ENCODE data around the gene PAX6.

Gene PAX6

DNA sequence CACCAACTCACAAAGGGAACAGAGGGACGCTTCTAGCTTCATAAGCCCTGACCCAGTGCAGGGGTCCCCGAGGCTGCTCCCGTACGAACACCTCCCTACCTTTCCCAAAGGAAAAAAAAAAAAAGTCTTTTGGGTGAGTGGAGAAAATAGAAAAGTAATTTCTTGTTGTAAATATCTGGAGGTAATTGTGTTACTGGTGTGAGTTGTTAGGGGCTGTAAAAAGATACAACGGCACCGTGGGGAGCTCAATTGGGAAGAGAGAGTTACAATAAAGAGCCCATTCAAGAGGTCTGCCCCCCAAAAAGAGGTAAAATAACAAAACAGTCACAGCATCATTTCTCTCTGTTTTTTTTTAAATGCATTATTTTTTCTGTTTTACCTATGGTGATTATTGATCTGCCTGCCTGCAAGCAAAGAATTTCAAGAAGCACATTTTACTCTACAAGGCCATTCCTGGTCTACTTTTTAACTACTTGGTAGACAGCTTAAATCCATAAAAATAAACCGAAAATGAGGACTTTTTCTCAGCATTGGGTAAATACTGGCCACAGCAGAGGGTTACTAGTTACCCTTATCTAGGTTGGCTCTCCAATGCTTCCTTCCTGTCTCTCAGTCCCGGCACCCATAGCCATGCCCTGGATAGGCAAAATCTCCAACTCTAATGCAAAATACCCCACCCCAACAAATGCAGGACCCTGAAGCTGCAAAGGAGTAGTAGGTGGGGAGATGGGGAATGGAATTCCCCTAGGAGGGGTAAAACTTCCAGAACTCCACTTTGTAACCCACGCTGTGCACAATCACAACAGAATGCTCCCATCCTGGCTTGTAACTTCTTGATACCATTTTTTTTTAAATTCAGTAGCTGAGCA is 3.1 kb downstream of the PAX6 start:
- DNase-seq (ENCODE audit: low read depth) = no peak

- DNase-seq (ENCODE audit: low read depth) = no peak
These were observed 4.0 kb downstream of the PAX6 start for GRCh38 chr11:31806928-31807798.

GRCh38 chr11:31806186-31806927 is 4.8 kb downstream of the PAX6 start:
- DNase-seq (ENCODE audit: low read depth) = no peak

DNA sequence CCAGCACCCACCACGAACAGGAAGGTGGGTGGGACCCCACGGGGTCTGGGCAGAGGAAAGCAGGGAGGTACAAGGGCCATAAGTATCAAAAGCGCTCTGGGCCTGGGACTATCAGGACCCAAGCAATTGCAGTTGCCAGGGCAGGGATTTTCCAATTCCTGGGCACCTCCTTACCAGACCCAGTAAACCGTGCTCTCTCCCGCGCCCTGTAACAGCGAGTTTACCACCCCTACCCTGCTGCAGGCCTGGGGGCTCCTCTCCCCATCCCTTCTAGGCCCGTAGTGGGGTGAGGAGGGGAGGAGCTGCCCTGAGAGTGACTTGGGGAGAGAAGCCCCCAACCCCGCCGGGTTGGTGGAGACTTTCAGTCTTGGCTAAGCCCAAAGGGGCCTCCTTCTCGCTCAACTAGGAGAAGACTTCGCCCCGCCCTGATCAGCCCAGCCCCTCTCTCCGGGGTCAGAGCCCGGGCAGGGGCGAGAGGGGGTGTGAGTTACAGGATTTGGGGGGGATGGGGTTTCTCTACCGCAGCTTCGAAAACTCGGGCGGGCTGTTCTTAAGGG is 5.4 kb downstream of the PAX6 start:
- DNase-seq (ENCODE audit: low read depth) = no peak

DNA sequence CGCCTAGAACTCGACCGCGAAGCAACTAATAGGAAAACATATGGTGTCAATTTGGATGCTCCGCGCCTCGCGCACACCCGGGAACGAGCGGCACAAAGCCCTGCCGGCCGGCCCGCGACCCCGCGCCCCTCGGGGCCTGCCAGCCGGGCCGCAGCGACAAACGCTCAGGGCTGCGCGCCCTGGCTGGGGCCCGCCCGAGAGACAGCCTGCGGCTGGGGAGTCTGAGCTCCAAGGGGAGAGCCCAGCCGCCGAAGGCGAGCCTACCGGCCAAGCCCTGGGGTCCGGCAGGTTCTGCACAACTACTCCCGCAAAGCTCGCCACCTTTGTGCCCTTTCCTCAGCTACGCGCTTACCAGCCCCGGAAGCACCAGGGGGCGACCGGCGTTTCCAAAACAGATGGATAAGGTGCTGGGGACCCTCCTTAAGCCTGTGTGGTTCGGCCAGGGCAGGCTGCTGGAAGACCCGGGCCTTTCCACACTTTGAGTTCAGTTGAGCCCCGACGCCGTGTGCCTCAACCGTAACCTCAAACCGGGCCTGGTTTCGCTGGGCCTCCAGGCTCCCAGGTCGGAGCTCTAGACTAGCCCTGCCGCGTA is 6.0 kb downstream of the PAX6 start:
- DNase-seq (ENCODE audit: low read depth) = no peak

GRCh38 chr11:31804312-31805036 is 6.6 kb downstream of the PAX6 start:
- DNase-seq (ENCODE audit: low read depth) = no peak

- no peak for DNase-seq (ENCODE audit: low read depth)
These were observed 7.3 kb downstream of the PAX6 start for GRCh38 chr11:31803813-31804311.

GRCh38 chr11:31802990-31803812 is 7.9 kb downstream of the PAX6 start:
- no peak for DNase-seq (ENCODE audit: low read depth)

GRCh38 chr11:31802609-31802989 is 8.5 kb downstream of the PAX6 start:
- DNase-seq (ENCODE audit: low read depth) = no peak

DNA sequence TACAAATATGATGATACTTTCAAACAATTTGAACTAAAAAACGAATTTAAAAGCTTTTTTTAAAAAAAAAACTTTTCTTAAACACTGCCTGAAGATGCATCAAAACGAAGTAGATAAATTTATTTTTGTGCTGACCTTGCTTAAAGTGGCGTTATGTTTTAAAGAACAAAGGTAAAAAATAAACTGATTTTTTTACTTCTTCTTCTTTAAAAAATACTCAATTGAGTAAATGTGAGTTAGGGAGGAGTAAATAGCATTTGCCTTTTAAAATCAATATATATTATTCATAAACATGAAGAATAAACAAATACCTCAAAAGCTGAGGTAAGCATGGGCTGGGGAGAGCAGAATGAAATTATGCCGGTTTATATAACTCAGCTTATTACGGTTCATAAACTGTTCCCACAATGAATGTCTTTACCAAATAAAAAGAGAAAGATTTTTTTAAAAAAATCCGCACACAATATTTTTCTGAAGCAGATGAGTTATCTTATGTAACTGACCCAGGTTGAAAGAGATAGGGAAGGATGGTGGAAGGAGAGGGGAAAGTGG is 9.0 kb downstream of the PAX6 start:
- DNase-seq (ENCODE audit: low read depth) = no peak

DNA sequence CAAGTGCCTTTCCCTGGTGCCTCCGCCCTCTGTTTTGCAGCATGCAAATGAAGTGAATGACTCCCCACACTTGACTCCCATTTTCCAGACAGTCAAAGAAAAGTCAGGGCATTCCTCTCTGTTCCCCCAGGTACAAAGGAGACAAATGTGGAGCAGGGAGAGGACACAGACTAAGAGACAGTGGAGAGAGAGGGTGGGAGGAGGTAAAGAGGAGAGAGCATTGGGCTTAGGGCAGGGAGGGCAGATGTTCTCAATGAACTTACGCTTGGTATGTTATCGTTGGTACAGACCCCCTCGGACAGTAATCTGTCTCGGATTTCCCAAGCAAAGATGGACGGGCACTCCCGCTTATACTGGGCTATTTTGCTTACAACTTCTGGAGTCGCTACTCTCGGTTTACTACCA is 9.8 kb downstream of the PAX6 start:
- no peak for DNase-seq (ENCODE audit: low read depth)

DNA sequence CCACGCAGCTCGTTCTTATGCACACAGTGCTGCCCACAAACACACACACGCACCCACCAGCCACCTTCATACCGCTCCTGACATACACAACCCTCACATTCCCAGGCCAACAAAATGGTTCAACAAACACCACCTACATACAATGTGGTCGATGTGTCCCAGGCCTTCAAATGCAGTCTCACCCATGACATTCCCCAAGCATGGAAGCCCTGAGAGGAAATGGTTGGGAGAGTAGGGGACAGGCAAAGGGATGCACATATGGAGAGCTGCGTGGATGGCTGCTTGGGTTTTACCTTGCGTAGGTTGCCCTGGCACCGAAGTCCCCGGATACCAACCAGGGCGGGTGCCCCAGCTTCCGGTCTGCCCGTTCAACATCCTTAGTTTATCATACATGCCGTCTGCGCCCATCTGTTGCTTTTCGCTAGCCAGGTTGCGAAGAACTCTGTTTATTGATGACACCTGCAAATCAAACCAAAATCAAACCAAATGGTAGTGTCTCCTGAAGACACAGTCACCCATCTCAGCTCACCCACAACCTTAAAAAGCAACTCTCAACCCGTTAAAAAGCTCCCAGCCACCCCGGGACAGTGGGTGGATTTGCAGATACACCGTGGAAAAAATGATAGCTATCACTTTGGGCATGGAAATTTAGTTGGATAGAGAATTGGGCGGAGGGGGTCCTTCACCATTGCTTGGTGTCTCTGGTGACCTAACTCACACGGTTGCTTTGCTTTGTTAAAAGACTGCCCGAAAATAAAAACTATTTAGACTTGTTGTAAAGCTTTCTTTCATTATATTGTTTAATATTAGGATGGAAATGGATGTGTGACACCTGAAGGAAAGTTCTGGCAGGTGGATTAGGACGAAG is 10.5 kb downstream of the PAX6 start:
- no peak for DNase-seq (ENCODE audit: low read depth)

DNA sequence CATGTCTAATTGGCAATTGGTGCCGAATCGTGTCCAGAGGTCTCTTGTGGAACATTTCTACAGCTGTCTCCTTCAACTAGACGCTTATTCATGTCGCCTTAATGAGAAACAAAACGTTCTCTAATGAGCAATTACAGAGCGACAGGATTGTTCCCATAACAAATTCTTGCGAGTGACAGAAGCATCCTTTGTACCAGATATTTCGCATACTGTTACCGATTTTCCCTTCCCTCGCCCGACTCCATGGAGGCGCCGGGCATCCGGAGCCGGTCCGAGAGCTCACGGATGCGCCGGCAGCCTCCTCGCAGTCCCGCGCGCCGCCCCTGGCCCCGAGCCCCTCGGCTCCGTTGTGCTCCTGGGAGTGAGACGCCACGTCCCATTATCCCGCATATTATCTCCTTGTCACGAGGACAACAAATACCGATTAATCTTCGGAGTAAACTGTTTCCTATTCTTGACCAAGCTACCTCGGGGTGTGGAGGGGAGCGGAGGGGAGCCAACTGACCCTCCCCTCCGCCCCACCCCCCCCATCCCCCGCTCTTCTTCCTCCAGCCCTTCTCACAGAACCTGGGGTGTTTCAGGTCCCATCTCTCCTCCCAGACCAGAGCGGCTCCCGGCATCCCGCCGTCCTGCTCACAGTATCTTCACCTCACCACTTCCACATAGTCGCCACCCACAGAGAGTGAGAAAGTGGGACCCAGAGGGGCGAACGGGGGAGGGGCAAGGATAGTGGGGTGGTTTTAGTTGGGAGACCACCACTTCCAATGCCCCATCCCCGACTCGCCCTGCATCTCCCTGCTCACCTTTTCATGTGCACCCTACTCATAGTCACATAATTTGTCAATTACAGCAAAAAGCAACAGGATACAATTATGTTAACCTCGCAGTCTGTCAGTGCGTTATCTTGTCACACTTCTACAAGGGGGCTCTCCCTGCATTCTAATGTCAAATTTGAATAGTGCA is 11.4 kb downstream of the PAX6 start:
- DNase-seq (ENCODE audit: low read depth) = no peak

DNA sequence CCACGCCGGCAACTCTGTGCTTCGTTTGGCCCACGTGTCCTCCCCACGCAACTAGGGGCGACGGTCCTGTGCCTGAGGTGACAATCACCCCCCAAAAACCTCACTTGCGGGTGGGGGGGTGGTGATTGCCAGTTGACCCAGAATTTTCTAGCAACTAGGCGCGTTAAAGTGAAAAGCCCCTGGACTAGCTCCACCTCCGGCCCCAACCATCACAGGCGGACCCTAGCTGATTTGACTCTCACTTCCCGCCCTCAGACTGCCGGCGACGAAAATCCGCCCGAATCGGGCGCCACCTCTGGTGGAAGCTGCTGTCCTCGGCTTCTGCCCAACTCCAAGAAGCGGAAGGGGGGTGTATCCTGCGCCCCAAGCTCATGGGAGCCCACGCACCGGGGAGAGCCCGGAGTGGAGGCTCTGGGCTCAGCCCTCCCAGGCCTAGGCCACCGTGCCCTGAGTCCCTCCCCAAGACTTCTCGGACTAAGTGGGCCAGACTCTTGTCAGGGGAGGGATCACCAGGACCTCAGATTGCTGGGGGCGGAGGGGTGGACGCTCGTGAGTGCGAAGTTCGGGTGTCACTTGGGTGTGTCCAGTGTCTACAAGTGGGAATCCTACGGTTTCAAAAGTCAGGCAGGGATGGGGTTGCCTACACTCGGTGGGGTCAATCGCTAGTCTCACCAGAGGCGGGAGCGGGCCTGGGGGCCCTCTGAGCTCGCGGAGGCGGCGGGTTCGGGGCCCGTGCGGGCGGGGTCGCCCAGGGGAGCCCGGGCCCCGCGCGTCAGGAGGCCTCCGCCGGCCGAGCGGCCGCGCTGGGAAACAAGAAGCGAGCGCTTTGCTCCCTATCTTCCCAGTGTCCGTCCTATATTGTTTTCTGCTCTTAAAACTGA is 12.3 kb downstream of the PAX6 start:
- no peak for DNase-seq (ENCODE audit: low read depth)

GRCh38 chr11:31798057-31798553 is 13.0 kb downstream of the PAX6 start:
- DNase-seq (ENCODE audit: low read depth) = no peak

Data from activated T-cell treated with anti-CD3 and anti-CD28 coated beads for 1 hour (primary cell).